Vagina (tissue), 2 donors: ENCODE measurements around the gene ZEB2. TPM values are rescaled to one million over a fixed set of nuclear protein-coding genes. Genes with fewer than 3 reads are reported as not detected.

Experiments used
- DNase-seq, 2 donors: peaks; one replicate each; pipeline ENCODE4 v3.0.0-alpha.2; 2017; ENCODE audit errors: extremely low spot score in 2 of 2
- H3K27ac ChIP-seq: fragments of 200-600 bp; sonication (generic); one replicate; pipeline ENCODE4 v1.5.1; 2019
- H3K27me3 ChIP-seq: fragments of 200-600 bp; sonication (generic); one replicate; pipeline ENCODE4 v1.5.1; 2019
- H3K36me3 ChIP-seq, 2 donors: fragments of 200-600 bp; sonication (generic); one replicate each; pipeline ENCODE4 v1.5.1; 2017 to 2019
- H3K4me1 ChIP-seq: fragments of 200-600 bp; sonication (generic); one replicate; pipeline ENCODE4 v1.5.1; 2019
- H3K4me3 ChIP-seq, 2 donors: fragments of 200-600 bp; sonication (generic); 1 replicate in 1 of 2; 2 replicates in 1 of 2; pipeline ENCODE4 v1.5.1; 2016 to 2019
- H3K9me3 ChIP-seq: fragments of 200-600 bp; sonication (generic); one replicate; pipeline ENCODE4 v1.5.1; 2019
- POLR2A ChIP-seq, 2 donors: fragments of 450-650 bp; IDR thresholded peaks; one replicate each; pipeline ENCODE4 v1.6.1; 2017; ENCODE audit warnings: antibody characterized with exemption in 2 of 2, mild to moderate bottlenecking in 2 of 2, moderate library complexity in 2 of 2
- POLR2AphosphoS5 ChIP-seq, 2 donors: sonication (generic); formaldehyde crosslinking; IDR thresholded peaks; one replicate each; pipeline ENCODE4 v1.9.0; 2017; ENCODE audit warnings: antibody characterized with exemption in 2 of 2, mild to moderate bottlenecking in 2 of 2, low read depth in 1 of 2; ENCODE audit not compliant: insufficient read depth in 1 of 2
- intact Hi-C: fragments of 100-400 bp; cut with DNase I; formaldehyde crosslinking; loops from one replicate; pipeline ENCODE4 v1.15.1; 2023
- small RNA-seq: library from RNA; depleted of rRNA; stranded (forward); fragments of <200 nt; gene quantifications from one replicate; pipeline ENCODE3, GENCODE V24; 2016
- total RNA-seq: library from RNA; depleted of rRNA; stranded (reverse); fragments of >200 nt; gene quantifications from one replicate; pipeline ENCODE4 v1.2.3, GENCODE V29; 2016
- TF ChIP-seq, protein P1 (sequence below), 3 experiments: fragments of 450-650 bp in 2 of 3; fragments of 200-600 bp in 1 of 3; sonication (generic) in 1 of 3; IDR thresholded peaks; one replicate each; pipeline ENCODE4 v1.5.1; 2017 to 2019; ENCODE audit warnings: antibody characterized with exemption in 3 of 3, mild to moderate bottlenecking in 2 of 3, moderate library complexity in 2 of 3

The ZEB2 gene
- total RNA-seq, 1 donor from 2014 or later: 63.6 TPM

- TF ChIP-seq POLR2A (IDR thresholded peaks at IDR 0.05): no peak
- TF ChIP-seq POLR2AphosphoS5 (IDR thresholded peaks at IDR 0.05; ENCODE audit: insufficient read depth in 1 of 2, low read depth in 1 of 2): no peak
- TF ChIP-seq, protein P1, sequence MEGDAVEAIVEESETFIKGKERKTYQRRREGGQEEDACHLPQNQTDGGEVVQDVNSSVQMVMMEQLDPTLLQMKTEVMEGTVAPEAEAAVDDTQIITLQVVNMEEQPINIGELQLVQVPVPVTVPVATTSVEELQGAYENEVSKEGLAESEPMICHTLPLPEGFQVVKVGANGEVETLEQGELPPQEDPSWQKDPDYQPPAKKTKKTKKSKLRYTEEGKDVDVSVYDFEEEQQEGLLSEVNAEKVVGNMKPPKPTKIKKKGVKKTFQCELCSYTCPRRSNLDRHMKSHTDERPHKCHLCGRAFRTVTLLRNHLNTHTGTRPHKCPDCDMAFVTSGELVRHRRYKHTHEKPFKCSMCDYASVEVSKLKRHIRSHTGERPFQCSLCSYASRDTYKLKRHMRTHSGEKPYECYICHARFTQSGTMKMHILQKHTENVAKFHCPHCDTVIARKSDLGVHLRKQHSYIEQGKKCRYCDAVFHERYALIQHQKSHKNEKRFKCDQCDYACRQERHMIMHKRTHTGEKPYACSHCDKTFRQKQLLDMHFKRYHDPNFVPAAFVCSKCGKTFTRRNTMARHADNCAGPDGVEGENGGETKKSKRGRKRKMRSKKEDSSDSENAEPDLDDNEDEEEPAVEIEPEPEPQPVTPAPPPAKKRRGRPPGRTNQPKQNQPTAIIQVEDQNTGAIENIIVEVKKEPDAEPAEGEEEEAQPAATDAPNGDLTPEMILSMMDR (IDR thresholded peaks at IDR 0.05): no peak
- H3K27ac ChIP-seq: no peak overlapping the region
- no peaks in the 10 kb centered on the region for H3K4me1 ChIP-seq
- no peaks in the 10 kb centered on the region for H3K9me3 ChIP-seq
- no peak overlapping the region for H3K4me3 ChIP-seq
- intact Hi-C loops: no loop called here
- H3K27me3 ChIP-seq: no peaks in the 10 kb centered on the region
- no peaks in the 10 kb centered on the region for H3K36me3 ChIP-seq
- DNase-seq: no peak
Measured at GRCh38 chr2:144339048-144339447, 180.9 kb downstream of the ZEB2 start.

DNA sequence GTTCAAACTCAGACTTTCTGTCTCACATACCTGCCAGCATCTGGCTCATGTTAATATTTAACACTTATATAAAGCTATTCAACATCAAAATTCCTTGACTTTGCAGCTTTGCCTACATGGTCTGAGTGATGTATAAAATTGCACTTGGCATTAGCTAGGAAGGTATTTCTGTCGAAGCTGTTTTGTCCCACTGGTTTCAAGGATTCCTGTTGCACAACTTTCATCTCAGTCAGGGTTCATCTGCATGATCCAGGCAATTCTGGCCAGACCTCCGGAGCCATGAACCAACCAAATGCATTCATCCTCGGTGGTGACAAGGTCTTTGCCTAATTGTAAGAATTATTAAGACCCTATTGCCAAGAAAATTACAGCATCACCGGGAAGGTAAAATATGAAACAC lies 185.4 kb downstream of the ZEB2 start:
- Histone ChIP-seq H3K4me1 (peaks cover 15% of the 10 kb centered on the region), H3K27me3 (no peaks in the 10 kb centered on the region), H3K27ac (no peak overlapping the region), H3K36me3 (no peaks in the 10 kb centered on the region), H3K4me3 (no peak overlapping the region), H3K9me3 (no peaks in the 10 kb centered on the region)
- intact Hi-C loops: loop anchor here (5.0 kb wide), 1 partner anchor 183 kb away; no protein-coding TSS in a partner anchor
- no peak for DNase-seq
- TF ChIP-seq POLR2AphosphoS5 (IDR thresholded peaks at IDR 0.05; ENCODE audit: insufficient read depth in 1 of 2, low read depth in 1 of 2) (no peak), POLR2A (IDR thresholded peaks at IDR 0.05) (no peak)
- TF ChIP-seq, protein P1 (IDR thresholded peaks at IDR 0.05): no peak

Small RNAs within 50 kb of the gene (small RNA-seq; reads per million reads assigned to genes)
- not detected for gene RF01987
